HG02973 (cell line): ENCODE results near the gene ZDHHC14.
"Not testable (repeated sequence)": the region's sequence is repeated elsewhere in the genome, so short reads cannot be mapped to it uniquely, and the experiment has no call there.

Experiments used
- ATAC-seq: cut with Tn5 transposase; IDR thresholded peaks from one replicate; pipeline ENCODE4 v1.9.1; 2021; ENCODE audit warnings: moderate library complexity; ENCODE audit not compliant: unreplicated experiment

ZDHHC14 gene

GRCh38 chr6:157706883-157707282 is 325.9 kb downstream of the ZDHHC14 start:
- ATAC-seq, result no peak

- no peak for ATAC-seq
These were observed 326.6 kb downstream of the ZDHHC14 start for GRCh38 chr6:157707576-157707975.

- no peak for ATAC-seq
These were observed 327.2 kb downstream of the ZDHHC14 start for GRCh38 chr6:157708239-157708638.

GRCh38 chr6:157708933-157709332 is 327.9 kb downstream of the ZDHHC14 start:
- ATAC-seq, result no peak

- ATAC-seq, result no peak
These were observed 328.6 kb downstream of the ZDHHC14 start for GRCh38 chr6:157709555-157709954.

- ATAC-seq, result no peak
These were observed 329.6 kb downstream of the ZDHHC14 start for GRCh38 chr6:157710604-157711003.

GRCh38 chr6:157711060-157711459 is 330.1 kb downstream of the ZDHHC14 start:
- no peak for ATAC-seq

- no peak for ATAC-seq
These were observed 331.8 kb downstream of the ZDHHC14 start for GRCh38 chr6:157712585-157713295.

- no peak for ATAC-seq
These were observed 332.6 kb downstream of the ZDHHC14 start for GRCh38 chr6:157713451-157714152.

- ATAC-seq, result no peak
These were observed 333.1 kb downstream of the ZDHHC14 start for GRCh38 chr6:157714153-157714490.

GRCh38 chr6:157715728-157716164 is 334.8 kb downstream of the ZDHHC14 start:
- ATAC-seq, result no peak

- no peak for ATAC-seq
These were observed 335.4 kb downstream of the ZDHHC14 start for GRCh38 chr6:157716251-157716995.

GRCh38 chr6:157717340-157717748 is 336.4 kb downstream of the ZDHHC14 start:
- no peak for ATAC-seq

GRCh38 chr6:157718503-157719187 is 337.7 kb downstream of the ZDHHC14 start:
- no peak for ATAC-seq

GRCh38 chr6:157720964-157721363 is 340.0 kb downstream of the ZDHHC14 start:
- not testable (repeated sequence) for ATAC-seq

- ATAC-seq, result no peak
These were observed 340.4 kb downstream of the ZDHHC14 start for GRCh38 chr6:157721426-157721825.

GRCh38 chr6:157721830-157722229 is 340.8 kb downstream of the ZDHHC14 start:
- ATAC-seq, result no peak

GRCh38 chr6:157723376-157723775 is 342.4 kb downstream of the ZDHHC14 start:
- no peak for ATAC-seq

GRCh38 chr6:157724138-157724820 is 343.3 kb downstream of the ZDHHC14 start:
- ATAC-seq, result no peak

- no peak for ATAC-seq
These were observed 344.2 kb downstream of the ZDHHC14 start for GRCh38 chr6:157724960-157725741.
